Endothelial cell of umbilical vein (primary cell): ENCODE measurements around the gene ZNF565. TPM values are rescaled to one million over a fixed set of nuclear protein-coding genes. Genes with fewer than 3 reads are reported as not detected.

Experiments
- BruUV-seq: library from RNA; stranded (reverse); fragments of 400-500 nt; replicated peaks from 2 replicates; lab custom pipeline; 2021; lab: Mats Ljungman, UMichigan
- CTCF ChIA-PET: fragments of 300-600, 350-600 bp; sonication (Branson Sonifier 250); formaldehyde crosslinking; loops from one replicate; lab custom pipeline; 2021; ENCODE audit warnings: antibody characterized with exemption, inconsistent platforms; lab: Charles Lee
- POLR2A ChIA-PET: fragments of 300-600, 350-600 bp; sonication (Branson Sonifier 250); formaldehyde crosslinking; loops from one replicate; lab custom pipeline; 2021; ENCODE audit warnings: antibody characterized with exemption, inconsistent platforms; lab: Charles Lee
- DNase-seq: peaks from one replicate; pipeline ENCODE4 v3.0.0-alpha.2; 2011; ENCODE audit warnings: low read depth, low spot score
- FAIRE-seq: peaks from 2 replicates; lab custom pipeline; 2011; peaks lifted over from hg19 to GRCh38; lab: Jason Lieb, UNC
- H2AFZ ChIP-seq: 2 replicates; pipeline ENCODE4 v1.6.0; 2012; ENCODE audit warnings: low read depth, low read length, control low read depth, inconsistent platforms
- H3K27ac ChIP-seq: 2 replicates; pipeline ENCODE4 v1.5.1; 2011; ENCODE audit warnings: low read depth, mild to moderate bottlenecking, control low read depth, low read length, moderate library complexity; ENCODE audit not compliant: insufficient read depth
- H3K27me3 ChIP-seq, 2 experiments: 2 replicates each; pipeline versions ENCODE4 v1.6.0 to v1.6.1; 2011; ENCODE audit warnings: low read length in 2 of 2, mixed read lengths in 1 of 2; ENCODE audit not compliant: control insufficient read depth in 2 of 2, insufficient read depth in 2 of 2
- H3K36me3 ChIP-seq, 2 experiments: 2 replicates in 1 of 2; 3 replicates in 1 of 2; pipeline ENCODE4 v1.5.1; 2011; ENCODE audit warnings: low read length in 2 of 2, mild to moderate bottlenecking in 1 of 2, moderate library complexity in 1 of 2; ENCODE audit not compliant: control insufficient read depth in 2 of 2, insufficient read depth in 2 of 2; ENCODE audit errors: extremely low read depth in 1 of 2
- H3K4me1 ChIP-seq: 3 replicates; pipeline ENCODE4 v1.5.1; 2011; ENCODE audit warnings: mild to moderate bottlenecking, low read length; ENCODE audit not compliant: control insufficient read depth, insufficient read depth; ENCODE audit errors: extremely low read depth
- H3K4me2 ChIP-seq: 2 replicates; pipeline ENCODE4 v1.6.1; 2011; ENCODE audit warnings: low read length, control low read depth, mixed read lengths; ENCODE audit not compliant: insufficient read depth
- H3K4me3 ChIP-seq, 3 experiments: fragments of 200-600 bp in 1 of 3; sonication (generic), shearing (Covaris generic) in 1 of 3; replicated peaks in 1 of 3; 2 replicates each; pipeline ENCODE4 v1.5.1; 2011 to 2016; ENCODE audit warnings: control low read depth in 3 of 3, low read length in 3 of 3, mild to moderate bottlenecking in 2 of 3, inconsistent platforms in 1 of 3, low read depth in 1 of 3, moderate library complexity in 1 of 3; ENCODE audit not compliant: insufficient read depth in 1 of 3
- H3K79me2 ChIP-seq: 2 replicates; pipeline ENCODE4 v1.6.0; 2012; ENCODE audit warnings: low read length, inconsistent platforms; ENCODE audit not compliant: control insufficient read depth, insufficient read depth
- H3K9ac ChIP-seq: replicated peaks from 2 replicates; pipeline ENCODE3; 2011; ENCODE audit warnings: low read length, control low read depth; ENCODE audit not compliant: insufficient read depth; ENCODE audit errors: extremely low read depth
- H3K9me1 ChIP-seq: replicated peaks from 3 replicates; pipeline ENCODE4 v1.6.0; 2011; ENCODE audit warnings: mild to moderate bottlenecking, low read length; ENCODE audit not compliant: control insufficient read depth, insufficient read depth; ENCODE audit errors: extremely low read depth
- H3K9me3 ChIP-seq: replicated peaks from 2 replicates; pipeline ENCODE4 v1.5.1; 2012; ENCODE audit warnings: low read length, inconsistent platforms; ENCODE audit not compliant: control insufficient read depth, insufficient read depth
- H4K20me1 ChIP-seq: replicated peaks from 2 replicates; pipeline ENCODE3; 2011; ENCODE audit warnings: mild to moderate bottlenecking, low read length; ENCODE audit not compliant: control insufficient read depth, insufficient read depth; ENCODE audit errors: extremely low read depth
- EZH2 ChIP-seq: IDR thresholded peaks from 2 replicates; pipeline ENCODE4 v1.6.1; 2012; ENCODE audit warnings: borderline replicate concordance, low read depth, mild to moderate bottlenecking, moderate library complexity, low read length, inconsistent platforms; ENCODE audit not compliant: severe bottlenecking
- FOS ChIP-seq: IDR thresholded peaks from 2 replicates; pipeline ENCODE4 v1.6.1; 2011; ENCODE audit warnings: mild to moderate bottlenecking, low read length, moderate library complexity, borderline replicate concordance; ENCODE audit not compliant: insufficient read depth
- GATA2 ChIP-seq: IDR thresholded peaks from 2 replicates; pipeline ENCODE4 v1.7.0; 2011; ENCODE audit warnings: low read depth, mild to moderate bottlenecking, moderate library complexity, mixed read lengths, low read length; ENCODE audit not compliant: insufficient read length, insufficient read depth
- JUN ChIP-seq: IDR thresholded peaks from 2 replicates; pipeline ENCODE4 v1.6.1; 2011; ENCODE audit warnings: borderline replicate concordance, low read depth; ENCODE audit not compliant: insufficient read length, insufficient read depth
- MYC ChIP-seq: IDR thresholded peaks from one replicate; pipeline ENCODE4 v1.6.1; 2011; ENCODE audit warnings: mild to moderate bottlenecking, low read depth, low read length
- POLR2A ChIP-seq: IDR thresholded peaks from 2 replicates; pipeline ENCODE4 v1.6.1; 2012; ENCODE audit warnings: low read depth, mild to moderate bottlenecking, control low read depth, low read length
- POLR2AphosphoS5 ChIP-seq: IDR thresholded peaks from 2 replicates; pipeline ENCODE4 v1.6.1; 2012; ENCODE audit warnings: low read depth, mild to moderate bottlenecking, control low read depth, low read length, moderate library complexity; ENCODE audit not compliant: insufficient read depth
- dilution Hi-C: fragments of 300-500 bp; cut with MboI; formaldehyde crosslinking; loops from one replicate; pipeline ENCODE4 v1.15.0; 2019; ENCODE audit warnings: low sequenced_read_pairs; ENCODE audit not compliant: extremely low pct_ligation_motif_present
- intact Hi-C: fragments of 100-400 bp; cut with micrococcal nuclease; formaldehyde crosslinking; loops from one replicate; pipeline ENCODE4 v1.10.0; 2022
- polyA plus RNA-seq, 4 experiments: library from polyadenylated mRNA; depleted of rRNA in 3 of 4; stranded (reverse) in 3 of 4; unstranded in 1 of 4; fragments of >200 nt; gene quantifications; 2 replicates each; pipeline versions ENCODE4 v1.2.1 to v1.2.3, GENCODE V29; 2011 to 2012; ENCODE audit warnings: missing spikeins in 1 of 4
- total RNA-seq: library from RNA; stranded (reverse); gene quantifications from 2 replicates; pipeline ENCODE4 v1.2.3, GENCODE V29; 2021
- TF ChIP-seq, protein P1 (sequence below), 2 donors: IDR thresholded peaks; 1 replicate in 1 of 2; 2 replicates in 1 of 2; pipeline ENCODE4 v1.5.1; 2011; ENCODE audit warnings: low read length in 2 of 2, mild to moderate bottlenecking in 2 of 2, moderate library complexity in 2 of 2, control low read depth in 1 of 2, inconsistent platforms in 1 of 2, low read depth in 1 of 2; ENCODE audit not compliant: insufficient read depth in 1 of 2; ENCODE audit errors: extremely low read depth in 1 of 2
- TF ChIP-seq, protein P2 (sequence below): IDR thresholded peaks from 2 replicates; pipeline ENCODE4 v1.6.1; 2011; ENCODE audit not compliant: insufficient read depth, insufficient read length

Gene ZNF565
- total and polyA plus RNA-seq, 2 donors (not counting 3 experiments of a cell fraction or from before 2014, with no cell fraction given): 1.4 to 3.6 TPM

DNA sequence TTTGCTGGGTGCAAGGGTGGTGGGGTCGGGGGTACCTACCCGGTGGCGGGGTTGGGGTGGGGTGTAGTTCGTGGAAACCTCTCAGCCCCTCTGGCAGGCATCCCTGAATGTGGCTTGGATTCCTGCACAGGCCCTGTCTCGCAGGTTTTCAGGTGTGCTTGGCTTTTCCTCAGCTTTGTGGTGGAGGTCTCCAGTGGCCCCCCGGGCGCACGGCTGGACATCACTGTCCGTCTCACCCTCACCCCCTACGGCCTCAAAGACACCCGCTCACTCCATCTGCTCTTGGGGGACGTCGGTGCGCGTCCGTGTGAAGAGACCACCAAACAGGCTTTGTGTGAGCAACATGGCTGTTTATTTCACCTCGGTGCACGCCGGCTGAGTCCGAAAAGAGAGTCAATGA lies 44.7 kb upstream of the ZNF565 start:
- dilution Hi-C loops: no loop called here
- ChIA-PET POLR2A (no interaction called here), CTCF (no interaction called here)
- H3K9me1 ChIP-seq: no peaks in the 10 kb centered on the region
- H4K20me1 ChIP-seq: no peaks in the 10 kb centered on the region
- H3K9me3 ChIP-seq: no peaks in the 10 kb centered on the region
- no peak overlapping the region for H3K4me2 ChIP-seq
- no peak for DNase-seq
- H3K36me3 ChIP-seq: no peaks in the 10 kb centered on the region
- H3K9ac ChIP-seq: no peak overlapping the region
- BruUV-seq: no TSS peak
- no peak overlapping the region for H3K4me3 ChIP-seq
- no peak for FAIRE-seq
- no peak overlapping the region for H2AFZ ChIP-seq
- H3K79me2 ChIP-seq: no peaks in the 10 kb centered on the region
- H3K27me3 ChIP-seq: no peaks in the 10 kb centered on the region
- H3K27ac ChIP-seq: no peak overlapping the region
- no peaks in the 10 kb centered on the region for H3K4me1 ChIP-seq
- TF ChIP-seq MYC: no peak
- no peak for TF ChIP-seq FOS
- TF ChIP-seq, protein P1, sequence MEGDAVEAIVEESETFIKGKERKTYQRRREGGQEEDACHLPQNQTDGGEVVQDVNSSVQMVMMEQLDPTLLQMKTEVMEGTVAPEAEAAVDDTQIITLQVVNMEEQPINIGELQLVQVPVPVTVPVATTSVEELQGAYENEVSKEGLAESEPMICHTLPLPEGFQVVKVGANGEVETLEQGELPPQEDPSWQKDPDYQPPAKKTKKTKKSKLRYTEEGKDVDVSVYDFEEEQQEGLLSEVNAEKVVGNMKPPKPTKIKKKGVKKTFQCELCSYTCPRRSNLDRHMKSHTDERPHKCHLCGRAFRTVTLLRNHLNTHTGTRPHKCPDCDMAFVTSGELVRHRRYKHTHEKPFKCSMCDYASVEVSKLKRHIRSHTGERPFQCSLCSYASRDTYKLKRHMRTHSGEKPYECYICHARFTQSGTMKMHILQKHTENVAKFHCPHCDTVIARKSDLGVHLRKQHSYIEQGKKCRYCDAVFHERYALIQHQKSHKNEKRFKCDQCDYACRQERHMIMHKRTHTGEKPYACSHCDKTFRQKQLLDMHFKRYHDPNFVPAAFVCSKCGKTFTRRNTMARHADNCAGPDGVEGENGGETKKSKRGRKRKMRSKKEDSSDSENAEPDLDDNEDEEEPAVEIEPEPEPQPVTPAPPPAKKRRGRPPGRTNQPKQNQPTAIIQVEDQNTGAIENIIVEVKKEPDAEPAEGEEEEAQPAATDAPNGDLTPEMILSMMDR (IDR thresholded peaks at IDR 0.05; ENCODE audit: extremely low read depth in 1 of 2, insufficient read depth in 1 of 2, low read depth in 1 of 2, low read length in 2 of 2): no peak
- no peak for TF ChIP-seq POLR2A
- no peak for TF ChIP-seq JUN
- TF ChIP-seq, protein P2, sequence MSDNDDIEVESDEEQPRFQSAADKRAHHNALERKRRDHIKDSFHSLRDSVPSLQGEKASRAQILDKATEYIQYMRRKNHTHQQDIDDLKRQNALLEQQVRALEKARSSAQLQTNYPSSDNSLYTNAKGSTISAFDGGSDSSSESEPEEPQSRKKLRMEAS: no peak
- TF ChIP-seq GATA2: no peak
- no peak for TF ChIP-seq EZH2
- TF ChIP-seq POLR2AphosphoS5: no peak
- intact Hi-C loops: no loop called here
